Erythroblast (primary cell): ENCODE data around the gene ZNHIT2.

Experiments
- GATA1 ChIP-seq: IDR thresholded peaks from 2 replicates; pipeline ENCODE4 v1.6.1; 2011; ENCODE audit warnings: low read depth, mild to moderate bottlenecking, control low read depth, low read length, moderate library complexity
- POLR2A ChIP-seq: IDR thresholded peaks from 2 replicates; pipeline ENCODE4 v1.6.1; 2011; ENCODE audit warnings: mild to moderate bottlenecking, low read length

DNA sequence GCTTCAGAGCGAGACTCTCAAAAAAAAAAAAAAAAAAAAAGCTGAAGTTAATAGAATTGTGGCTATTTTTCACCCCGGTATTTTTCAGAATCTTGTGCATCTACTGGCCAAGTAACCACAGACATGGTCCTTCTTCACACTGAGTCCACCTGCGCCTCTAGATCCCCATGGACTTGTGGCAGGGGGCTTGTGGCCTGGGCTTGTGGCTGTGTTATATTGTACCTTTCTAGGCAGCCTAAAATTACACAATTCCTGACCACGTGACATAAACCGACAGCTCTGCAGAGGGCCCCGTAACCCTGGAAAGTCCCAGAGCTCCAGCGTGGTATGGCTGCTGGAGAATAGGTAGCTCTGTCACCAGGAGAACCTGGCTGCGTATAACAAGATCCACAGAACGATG lies 48.3 kb downstream of the ZNHIT2 start:
- TF ChIP-seq POLR2A (no peak), GATA1 (no peak)
